ENCODE results near the gene ZMYND15. TPM values are rescaled to one million over a fixed set of nuclear protein-coding genes. Genes with fewer than 3 reads are reported as not detected.

ZMYND15 gene
- total and polyA plus RNA-seq, 2 of the 13 experiments (the other 11 are each of a cell fraction or from before 2014, with no cell fraction given) = 0.24 to 2.7 TPM

GRCh38 chr17:4777969-4778760, 38.5 kb downstream of the ZMYND15 start (continued):
- no peak for TF ChIP-seq ZBTB40 (IDR thresholded peaks at IDR 0.05)
- no peak for TF ChIP-seq ZBTB40 (CRISPR knock-in tag; IDR thresholded peaks at IDR 0.05)
- no peak for TF ChIP-seq ZNF207 (IDR thresholded peaks at IDR 0.05; ENCODE audit: borderline replicate concordance)
- peak; percentile 44 for TF ChIP-seq ZNF414 (CRISPR knock-in tag; IDR thresholded peaks at IDR 0.05)
- peak; percentile 30; the same call in 1 of the 2 replicates for TF ChIP-seq ZNF441 (CRISPR knock-in tag; IDR thresholded peaks at IDR 0.05; ENCODE audit: borderline replicate concordance)
- peak; percentile 49; the same call in 1 of the 2 replicates for TF ChIP-seq POGK (CRISPR knock-in tag; conservative IDR thresholded peaks at IDR 0.05)
- TF ChIP-seq ZFP1 (CRISPR knock-in tag; IDR thresholded peaks at IDR 0.05) = peak; percentile 56; the same call in 1 of the 2 replicates
- TF ChIP-seq TGIF2 (CRISPR knock-in tag; IDR thresholded peaks at IDR 0.05) = peak; percentile 80
- no peak for TF ChIP-seq PBX3 (CRISPR knock-in tag; IDR thresholded peaks at IDR 0.05; ENCODE audit: borderline replicate concordance)
- peak; percentile 24 for TF ChIP-seq IKZF4 (CRISPR knock-in tag; IDR thresholded peaks at IDR 0.05; ENCODE audit: borderline replicate concordance, low read depth, not compliant biosample characterization)
- peak; percentile 91 for TF ChIP-seq PITX1 (CRISPR knock-in tag; IDR thresholded peaks at IDR 0.05)
- no peak for TF ChIP-seq CSRNP1 (CRISPR knock-in tag; IDR thresholded peaks at IDR 0.05)
- TF ChIP-seq BORCS8-MEF2B (CRISPR knock-in tag; IDR thresholded peaks at IDR 0.05) = no peak
- peak; percentile 97 for TF ChIP-seq CEBPG (CRISPR knock-in tag; IDR thresholded peaks at IDR 0.05)
